Stimulated activated CD8-positive, alpha-beta memory T cell treated with anti-CD3 and anti-CD28 coated beads, Interleukin-2, amount 100 ng/mL, for 48 hours (primary cell): ENCODE measurements around the gene MPO.
A peak's percentile ranks its signal among the peaks of the same experiment; 100 is the strongest.

Source experiments
- DNase-seq, 2 donors: peaks; one replicate each; pipeline ENCODE4 v3.0.0-alpha.2; 2020; ENCODE audit warnings: low read depth in 2 of 2

The MPO gene

GRCh38 chr17:58319173-58320162, 38.7 kb upstream of the MPO start:
- no peak for DNase-seq

- no peak for DNase-seq
Measured at GRCh38 chr17:58318627-58319172, 38.0 kb upstream of the MPO start.

- no peak for DNase-seq
Measured at GRCh38 chr17:58318065-58318481, 37.3 kb upstream of the MPO start.

- DNase-seq, result peak; percentile 45 to 53
Measured at GRCh38 chr17:58317421-58318064, 36.8 kb upstream of the MPO start.

GRCh38 chr17:58316260-58316960, 35.7 kb upstream of the MPO start:
- no peak for DNase-seq

GRCh38 chr17:58315750-58316149, 35.0 kb upstream of the MPO start:
- DNase-seq, result no peak

GRCh38 chr17:58315281-58315711, 34.6 kb upstream of the MPO start:
- no peak for DNase-seq

- no peak for DNase-seq
Measured at GRCh38 chr17:58314706-58315015, 33.9 kb upstream of the MPO start.

GRCh38 chr17:58313815-58314705, 33.3 kb upstream of the MPO start:
- no peak for DNase-seq

GRCh38 chr17:58312829-58313228, 32.1 kb upstream of the MPO start:
- no peak for DNase-seq

- no peak for DNase-seq
Measured at GRCh38 chr17:58312021-58312630, 31.4 kb upstream of the MPO start.

- DNase-seq, result no peak
Measured at GRCh38 chr17:58311429-58311894, 30.7 kb upstream of the MPO start.

GRCh38 chr17:58310511-58311428, 30.0 kb upstream of the MPO start:
- DNase-seq, result no peak

- no peak for DNase-seq
Measured at GRCh38 chr17:58309918-58310259, 29.2 kb upstream of the MPO start.

- DNase-seq, result no peak
Measured at GRCh38 chr17:58308985-58309917, 28.5 kb upstream of the MPO start.

- DNase-seq, result no peak
Measured at GRCh38 chr17:58308173-58308984, 27.6 kb upstream of the MPO start.

- no peak for DNase-seq
Measured at GRCh38 chr17:58307468-58308172, 26.9 kb upstream of the MPO start.
